SK-N-MC (cell line): ENCODE data around the gene ZNF501.

Source experiments
- DNase-seq: peaks from one replicate; pipeline ENCODE4 v3.0.0-alpha.2; 2011; ENCODE audit warnings: low read depth, low spot score
- H3K27ac ChIP-seq: fragments of 200-600 bp; sonication (generic); 2 replicates; pipeline ENCODE4 v1.5.1; 2016; ENCODE audit warnings: mixed run types
- H3K36me3 ChIP-seq: fragments of 200-600 bp; sonication (generic); 2 replicates; pipeline ENCODE4 v1.6.1; 2017; ENCODE audit warnings: antibody characterized with exemption, low read length, mixed read lengths; ENCODE audit not compliant: insufficient read depth
- H3K4me3 ChIP-seq: fragments of 200-600 bp; sonication (generic); 2 replicates; pipeline ENCODE4 v1.5.1; 2016
- H3K9ac ChIP-seq: fragments of 200-600 bp; sonication (generic); 2 replicates; pipeline ENCODE4 v1.8.0; 2017; ENCODE audit warnings: mixed run types, mixed read lengths; ENCODE audit not compliant: insufficient read length
- H3K9me3 ChIP-seq: fragments of 200-600 bp; sonication (generic); 2 replicates; pipeline ENCODE4 v1.6.1; 2017; ENCODE audit warnings: low read depth, mild to moderate bottlenecking, antibody characterized with exemption, low read length, moderate library complexity, mixed read lengths
- EZH2 ChIP-seq: fragments of 200-600 bp; sonication (generic); IDR thresholded peaks from one replicate; pipeline ENCODE4 v1.6.1; 2017; ENCODE audit warnings: antibody characterized with exemption
- FOXP2 ChIP-seq: optimal IDR thresholded peaks from 2 replicates; pipeline ENCODE3; 2011; ENCODE audit warnings: mild to moderate bottlenecking, moderate library complexity; ENCODE audit not compliant: insufficient read depth; ENCODE audit errors: extremely low read length, control extremely low read depth
- POLR2AphosphoS5 ChIP-seq: IDR thresholded peaks from 2 replicates; pipeline ENCODE4 v1.6.1; 2012; ENCODE audit warnings: mild to moderate bottlenecking, low read depth, low read length, borderline replicate concordance

ZNF501 gene

GRCh38 chr3:44782891-44783290, 53.5 kb downstream of the ZNF501 start:
- no peak for TF ChIP-seq POLR2AphosphoS5
- no peak for TF ChIP-seq FOXP2
- no peak for TF ChIP-seq EZH2
- Histone ChIP-seq H3K9ac (no peak overlapping the region), H3K4me3 (no peak overlapping the region), H3K9me3 (no peaks in the 10 kb centered on the region), H3K27ac (no peak overlapping the region), H3K36me3 (peaks cover 35% of the 10 kb centered on the region)
- DNase-seq, result no peak
